ENCODE results near the gene NKD2. TPM values are rescaled to one million over a fixed set of nuclear protein-coding genes. Genes with fewer than 3 reads are reported as not detected.
"Not testable (repeated sequence)": the region's sequence is repeated elsewhere in the genome, so short reads cannot be mapped to it uniquely, and the experiment has no call there.

Gene NKD2
- total RNA-seq, 1 experiment from 2014 or later, result 2.1 TPM

- DNase-seq (ENCODE audit: low spot score), result no peak
- in situ Hi-C loops (cut with HindIII; ENCODE audit: low sequenced_read_pairs), result no loop called here
These were observed 42.7 kb downstream of the NKD2 start for GRCh38 chr5:1051366-1051720.

DNA sequence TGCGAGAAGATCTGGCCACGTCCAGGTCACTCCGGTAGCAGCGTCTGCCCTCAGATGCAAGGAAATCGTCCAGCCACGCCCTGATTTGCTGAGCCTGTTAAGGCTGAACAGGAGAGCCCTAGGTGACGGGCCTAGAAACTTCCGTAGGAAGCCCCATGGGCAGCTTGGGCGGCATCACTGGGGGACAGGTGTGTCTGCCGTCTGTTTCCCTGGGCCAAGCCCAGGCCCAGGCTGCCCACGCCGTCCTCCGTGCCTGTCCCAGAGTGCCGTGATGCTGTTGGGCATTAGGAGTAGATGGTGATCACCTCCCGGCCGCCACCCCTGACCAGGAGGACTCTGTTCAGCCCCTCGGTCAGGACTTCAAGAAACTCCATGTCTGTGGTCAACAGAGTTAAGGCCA, 43.5 kb downstream of the NKD2 start:
- in situ Hi-C loops (cut with HindIII; ENCODE audit: low sequenced_read_pairs), result no loop called here

DNA sequence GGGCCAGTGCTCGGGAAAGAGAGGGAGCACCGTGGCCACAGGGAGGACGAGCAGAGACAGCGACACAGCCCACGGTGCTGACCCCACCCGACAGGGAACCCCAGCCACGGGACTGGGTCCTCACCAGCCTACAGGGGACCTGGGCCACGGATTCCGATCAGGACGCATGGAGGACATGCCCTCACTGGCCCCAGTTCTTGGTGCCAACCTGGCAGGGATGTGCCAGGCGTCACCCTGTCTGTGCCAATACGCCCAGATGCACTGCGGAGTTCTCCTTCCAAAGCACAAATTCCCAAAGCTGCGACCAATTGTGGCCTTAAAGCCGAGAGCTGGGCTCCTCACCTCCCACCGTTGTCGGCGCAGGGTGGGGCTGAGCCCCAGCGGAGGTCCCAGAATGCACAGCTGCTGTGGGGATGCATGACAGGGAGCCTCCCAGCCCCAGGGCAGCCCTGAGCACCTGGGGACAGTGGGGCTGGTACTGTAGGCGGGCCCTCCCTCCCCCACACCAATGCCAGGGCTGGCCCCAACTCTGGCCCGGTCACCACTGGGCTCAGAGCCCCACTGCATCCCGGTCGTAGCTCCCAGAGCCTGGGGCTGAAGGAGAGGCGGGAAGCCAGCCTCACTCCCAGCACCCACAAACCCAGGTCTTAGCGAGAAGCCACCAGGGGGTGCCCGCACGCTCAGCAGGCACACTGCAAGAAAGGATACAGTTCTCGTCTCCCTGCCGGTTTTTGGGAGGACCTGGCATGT, 44.2 kb downstream of the NKD2 start:
- in situ Hi-C loops (cut with HindIII; ENCODE audit: low sequenced_read_pairs), result no loop called here

More for the DNA sequence above, 43.5 kb downstream of the NKD2 start:
- DNase-seq (ENCODE audit: low spot score), result no peak

GRCh38 chr5:1053391-1054017, 44.9 kb downstream of the NKD2 start:
- in situ Hi-C loops (cut with HindIII; ENCODE audit: low sequenced_read_pairs), result no loop called here
- no peak for DNase-seq (ENCODE audit: low spot score)

More for the DNA sequence above, 44.2 kb downstream of the NKD2 start:
- DNase-seq (ENCODE audit: low spot score), result no peak

- DNase-seq (ENCODE audit: low spot score), result no peak
- in situ Hi-C loops (cut with HindIII; ENCODE audit: low sequenced_read_pairs), result no loop called here
These were observed 45.6 kb downstream of the NKD2 start for GRCh38 chr5:1054018-1054798.

GRCh38 chr5:1054799-1055775, 46.5 kb downstream of the NKD2 start:
- in situ Hi-C loops (cut with HindIII; ENCODE audit: low sequenced_read_pairs), result no loop called here
- DNase-seq (ENCODE audit: low spot score), result no peak

DNA sequence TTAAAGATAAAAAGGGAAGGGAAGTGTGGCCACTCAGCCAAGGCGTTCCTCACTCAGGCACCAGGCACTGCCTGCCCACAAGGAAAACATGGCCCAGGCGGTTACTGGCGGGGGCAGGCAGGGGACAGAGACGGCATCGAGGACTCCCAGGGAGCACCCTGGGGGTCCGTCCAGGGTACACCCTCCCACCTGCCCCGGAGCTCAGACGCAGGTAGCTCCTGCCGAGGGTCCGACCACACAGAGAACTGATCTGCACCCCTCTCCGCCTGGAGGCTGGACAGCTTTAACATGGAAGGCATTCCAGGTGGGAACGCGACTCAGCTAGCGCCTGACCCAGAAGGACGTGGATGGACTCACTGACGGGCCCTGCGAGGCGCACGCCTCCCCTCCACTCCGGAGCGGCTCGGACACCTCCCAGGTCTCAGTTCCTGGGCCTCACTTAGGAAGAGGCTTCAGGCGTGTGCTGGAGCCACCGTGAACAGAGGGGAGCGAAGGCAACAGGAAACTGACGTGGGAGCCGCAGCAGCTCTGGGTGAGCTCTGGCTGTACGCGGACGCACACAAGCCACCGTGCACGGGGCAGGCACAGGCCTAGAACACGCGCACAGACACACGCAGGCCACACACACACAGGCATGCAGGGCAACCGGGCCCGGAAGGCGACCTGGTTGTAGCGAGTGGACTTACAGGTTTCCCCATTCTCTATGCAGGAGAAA, 47.5 kb downstream of the NKD2 start:
- in situ Hi-C loops (cut with HindIII; ENCODE audit: low sequenced_read_pairs), result no loop called here
- no peak for DNase-seq (ENCODE audit: low spot score)

GRCh38 chr5:1056611-1057484, 48.2 kb downstream of the NKD2 start:
- in situ Hi-C loops (cut with HindIII; ENCODE audit: low sequenced_read_pairs), result no loop called here
- no peak for DNase-seq (ENCODE audit: low spot score)

GRCh38 chr5:1057485-1058082, 49.0 kb downstream of the NKD2 start:
- in situ Hi-C loops (cut with HindIII; ENCODE audit: low sequenced_read_pairs), result no loop called here
- DNase-seq (ENCODE audit: low spot score), result no peak

DNA sequence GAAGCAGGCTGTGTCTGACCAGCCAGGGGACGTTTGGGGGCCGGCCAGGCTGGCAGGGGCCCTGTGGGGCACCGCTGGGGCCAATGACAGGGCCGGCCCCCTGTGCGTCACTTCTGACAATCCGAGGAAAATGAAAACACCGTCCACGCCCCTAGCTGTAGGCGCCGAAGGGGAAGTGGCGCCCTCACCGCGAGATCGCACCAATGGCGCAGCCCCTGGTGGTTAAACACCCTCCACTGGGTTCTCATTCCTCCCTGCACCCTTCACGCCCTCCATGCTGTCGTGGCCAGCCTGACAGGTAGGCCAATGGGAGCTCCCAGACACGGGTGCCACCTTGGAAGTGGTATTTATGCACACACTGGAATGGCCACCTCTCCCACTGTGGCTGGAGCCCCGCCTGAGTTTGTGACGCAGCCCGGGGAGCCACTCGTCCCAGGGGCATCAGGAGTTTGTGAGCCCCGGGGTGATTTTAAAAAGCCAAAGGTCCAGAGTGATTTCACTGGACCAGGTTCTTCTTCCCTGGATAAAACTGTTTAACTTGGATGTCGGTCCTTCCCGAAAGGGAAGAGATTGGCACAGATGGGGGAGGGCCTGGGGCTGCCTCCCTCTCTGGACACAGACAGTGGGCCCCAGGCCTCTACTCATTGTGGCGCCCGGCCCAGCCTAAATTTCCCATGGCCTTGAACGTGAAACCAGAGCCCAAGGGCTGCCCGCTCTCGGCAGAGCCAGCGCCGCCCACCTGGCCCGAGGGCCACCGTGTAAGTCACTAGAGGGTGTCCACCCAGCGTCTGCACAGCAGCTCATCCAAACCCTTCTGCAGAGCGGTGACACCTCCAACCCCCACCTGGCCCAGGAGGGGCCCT, 49.7 kb downstream of the NKD2 start:
- in situ Hi-C loops (cut with HindIII; ENCODE audit: low sequenced_read_pairs), result no loop called here

GRCh38 chr5:1058988-1059883, 50.6 kb downstream of the NKD2 start:
- in situ Hi-C loops (cut with HindIII; ENCODE audit: low sequenced_read_pairs), result no loop called here
- no peak for DNase-seq (ENCODE audit: low spot score)

More for the DNA sequence above, 49.7 kb downstream of the NKD2 start:
- DNase-seq (ENCODE audit: low spot score), result no peak

GRCh38 chr5:1059884-1060263, 51.3 kb downstream of the NKD2 start:
- no peak for DNase-seq (ENCODE audit: low spot score)
- in situ Hi-C loops (cut with HindIII; ENCODE audit: low sequenced_read_pairs), result no loop called here

GRCh38 chr5:1060535-1060981, 52.0 kb downstream of the NKD2 start:
- DNase-seq (ENCODE audit: low spot score), result no peak
- in situ Hi-C loops (cut with HindIII; ENCODE audit: low sequenced_read_pairs), result no loop called here

DNA sequence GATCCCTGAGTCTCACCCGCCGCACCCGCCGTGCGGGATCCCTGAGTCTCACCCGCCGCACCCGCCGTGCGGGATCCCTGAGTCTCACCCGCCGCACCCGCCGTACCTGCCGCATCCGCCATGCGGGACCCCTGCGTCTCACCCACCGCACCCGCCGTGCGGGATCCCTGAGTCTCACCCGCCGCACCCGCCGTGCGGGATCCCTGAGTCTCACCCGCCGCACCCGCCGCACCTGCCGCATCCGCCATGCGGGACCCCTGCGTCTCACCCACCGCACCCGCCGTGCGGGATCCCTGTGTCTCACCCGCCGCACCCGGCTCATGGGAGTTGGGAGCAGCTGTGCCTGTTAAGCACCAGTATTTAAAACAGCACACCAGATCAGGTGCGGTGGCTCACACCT, 52.7 kb downstream of the NKD2 start:
- in situ Hi-C loops (cut with HindIII; ENCODE audit: low sequenced_read_pairs); DNase-seq (ENCODE audit: low spot score): not testable (repeated sequence)

DNA sequence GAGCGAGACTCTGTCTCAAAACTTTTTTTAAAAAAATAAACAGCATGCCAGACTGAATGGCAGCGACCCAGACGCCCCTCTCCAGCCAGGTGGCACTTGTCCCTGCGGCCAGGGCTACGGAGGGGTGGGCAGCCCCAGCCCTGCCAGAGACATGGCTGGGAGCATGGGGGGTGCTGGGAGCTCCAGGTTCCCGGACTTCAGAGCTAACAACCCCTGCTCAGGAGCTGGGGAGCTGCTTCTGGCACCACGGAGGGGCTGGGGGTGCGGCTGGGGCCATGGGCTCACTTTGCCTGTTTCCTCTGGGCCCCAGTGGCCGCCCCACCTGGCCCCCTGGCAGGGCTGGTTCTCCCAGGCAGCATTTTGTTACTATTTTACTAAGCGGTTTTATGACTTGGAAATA, 53.3 kb downstream of the NKD2 start:
- no peak for DNase-seq (ENCODE audit: low spot score)
- in situ Hi-C loops (cut with HindIII; ENCODE audit: low sequenced_read_pairs), result no loop called here

Data from G401 (cell line).